DMS114 treated with DMSO at 0.1 percent for 48 hours (cell line): Measurements from ENCODE around the gene KCNQ1.

Source experiments
- DNase-seq: peaks from one replicate; lab custom pipeline; 2025; ENCODE audit not compliant: unreplicated experiment; lab: John Stamatoyannopoulos, UW

KCNQ1 gene

DNA sequence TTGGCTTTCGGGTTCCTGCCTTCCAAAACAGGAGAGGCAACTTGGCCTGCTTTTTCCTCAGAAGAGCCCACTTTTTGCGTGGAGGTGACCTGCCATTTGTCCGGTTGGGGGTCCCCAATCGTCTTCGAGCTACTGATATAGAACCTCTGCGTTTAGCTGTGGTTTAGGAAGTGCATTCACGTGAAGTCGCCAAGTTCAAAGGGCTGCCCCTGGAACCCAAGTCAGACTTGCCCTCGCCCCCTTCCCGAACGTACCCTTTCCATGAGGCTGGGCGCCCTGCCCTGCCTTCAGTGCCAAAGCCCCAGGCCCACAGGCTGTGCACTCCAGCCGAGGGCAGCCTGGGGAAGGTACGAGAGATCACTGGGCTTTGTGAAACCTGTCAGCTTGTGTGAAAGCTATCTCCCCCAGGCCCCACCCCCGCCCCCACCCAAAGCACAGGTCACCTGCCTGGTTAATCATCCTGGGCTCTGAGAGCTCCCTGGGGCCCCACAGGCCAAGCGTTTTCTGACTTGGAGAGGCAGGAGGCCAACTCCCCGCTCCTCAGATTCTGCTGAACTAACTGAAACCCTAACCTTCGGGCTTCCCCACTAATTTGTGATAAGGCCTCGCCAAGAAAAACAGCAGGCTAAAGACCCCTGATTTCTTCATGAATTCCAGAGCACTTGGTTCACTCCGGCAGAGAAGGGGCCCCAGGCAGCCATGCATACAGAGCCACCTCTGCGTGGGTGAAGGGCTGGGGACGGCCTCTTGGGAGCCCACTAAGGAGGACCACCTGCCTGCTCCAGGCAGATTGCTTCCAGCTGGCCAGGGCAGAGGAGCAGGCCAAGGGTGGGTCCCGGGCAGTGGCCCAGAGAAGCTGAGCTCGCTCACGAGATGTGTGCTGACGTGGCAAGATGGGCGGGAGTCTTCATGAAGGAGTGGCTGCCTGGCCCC, 280.8 kb downstream of the KCNQ1 start:
- no peak for DNase-seq

DNA sequence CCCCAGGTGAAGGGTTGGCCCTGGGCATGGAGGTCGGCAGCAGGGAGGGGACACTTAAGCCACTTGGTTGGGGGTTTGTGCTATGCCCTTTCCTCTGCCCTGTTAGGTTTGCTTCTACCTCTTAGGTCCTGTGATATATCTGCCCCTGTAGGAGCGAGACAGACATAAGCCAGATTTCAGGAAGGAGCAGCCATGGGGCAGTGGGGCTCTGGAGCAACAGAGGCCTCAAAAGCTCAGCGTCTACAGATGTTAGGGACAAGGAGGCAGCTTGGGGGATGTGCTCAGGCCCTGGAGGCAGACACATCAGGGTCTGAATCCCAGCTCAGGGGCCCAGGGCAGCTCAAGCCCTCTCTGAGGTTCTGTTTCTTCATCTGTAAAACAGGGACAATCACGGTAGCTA, 282.2 kb downstream of the KCNQ1 start:
- DNase-seq, result no peak

DNA sequence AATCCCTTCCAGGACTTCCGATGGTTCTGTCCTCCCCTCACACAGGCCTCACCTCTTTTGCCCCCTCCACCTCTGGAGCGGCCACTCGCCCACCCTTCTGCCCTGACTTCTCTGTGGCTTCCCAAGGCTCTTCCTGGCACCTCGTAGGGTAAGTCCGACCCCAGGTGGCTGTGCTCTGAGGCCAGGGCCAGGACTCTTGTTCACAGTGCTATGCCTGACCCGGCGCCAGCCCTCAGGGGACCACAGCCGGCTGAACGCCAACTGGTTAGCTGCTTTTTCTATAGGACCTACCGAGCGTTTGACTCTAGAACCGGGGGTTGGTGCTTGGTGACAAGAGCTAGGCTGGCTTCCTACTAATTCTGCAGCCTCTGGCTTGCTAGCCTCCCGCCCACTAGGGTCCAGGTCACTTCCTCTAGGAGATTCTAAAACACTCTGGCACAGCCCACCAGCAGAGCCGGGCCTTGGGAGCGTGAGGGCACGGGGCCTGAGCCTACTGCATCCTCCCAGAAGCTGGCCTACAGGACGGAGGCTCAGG, 283.4 kb downstream of the KCNQ1 start:
- DNase-seq, result no peak

DNA sequence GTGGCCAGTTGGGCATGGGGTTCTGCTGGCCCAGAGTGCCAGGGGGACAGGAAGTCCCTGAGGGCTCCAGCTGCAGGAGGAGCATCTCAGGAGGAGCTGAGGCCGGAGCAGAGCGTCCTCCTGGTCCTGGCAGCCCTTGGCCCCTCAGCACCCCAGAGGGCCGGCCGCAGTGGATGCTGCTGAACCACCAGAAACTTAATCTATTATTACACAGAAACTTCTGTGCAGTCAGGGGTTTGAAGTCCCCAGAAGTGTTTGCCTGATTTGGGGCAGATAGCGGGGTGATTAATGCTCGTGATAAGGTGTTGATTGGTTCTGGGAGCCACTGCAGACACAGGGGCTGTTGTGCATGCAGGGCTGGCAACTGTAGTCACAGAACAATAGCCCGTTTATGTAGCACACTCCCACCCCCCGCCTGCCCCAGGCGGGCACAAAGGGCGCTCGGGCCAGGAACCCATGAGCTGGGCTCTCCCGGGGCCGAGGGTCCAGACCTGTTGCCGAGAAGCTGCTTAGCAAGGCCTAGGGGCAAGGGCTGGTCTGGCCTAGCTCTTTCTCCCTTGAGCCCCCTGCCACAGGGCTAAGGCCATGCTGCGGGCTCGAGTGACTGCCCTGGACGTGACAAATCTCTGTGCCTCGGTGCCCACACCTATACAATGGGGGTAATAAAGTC, 284.0 kb downstream of the KCNQ1 start:
- no peak for DNase-seq

DNA sequence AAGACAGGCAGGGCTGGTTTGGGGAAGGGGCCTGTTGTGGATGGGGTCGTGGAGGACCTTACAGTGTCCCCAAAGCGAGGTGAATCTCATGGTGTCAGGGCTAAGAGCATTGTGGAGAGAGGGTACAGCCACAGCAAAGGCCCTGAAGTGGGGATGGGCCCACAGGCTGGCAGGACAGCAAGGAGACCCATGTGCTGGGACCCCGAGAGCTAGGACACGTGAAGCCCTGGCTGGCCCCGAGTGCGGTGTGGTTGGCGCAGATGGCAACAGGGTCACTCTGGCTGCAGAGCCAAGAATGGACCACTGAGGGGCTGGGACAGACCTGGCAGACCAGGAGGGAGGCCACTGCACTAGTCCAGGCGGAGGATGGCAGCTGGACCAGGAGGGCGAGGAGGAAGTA, 285.0 kb downstream of the KCNQ1 start:
- DNase-seq, result no peak

DNA sequence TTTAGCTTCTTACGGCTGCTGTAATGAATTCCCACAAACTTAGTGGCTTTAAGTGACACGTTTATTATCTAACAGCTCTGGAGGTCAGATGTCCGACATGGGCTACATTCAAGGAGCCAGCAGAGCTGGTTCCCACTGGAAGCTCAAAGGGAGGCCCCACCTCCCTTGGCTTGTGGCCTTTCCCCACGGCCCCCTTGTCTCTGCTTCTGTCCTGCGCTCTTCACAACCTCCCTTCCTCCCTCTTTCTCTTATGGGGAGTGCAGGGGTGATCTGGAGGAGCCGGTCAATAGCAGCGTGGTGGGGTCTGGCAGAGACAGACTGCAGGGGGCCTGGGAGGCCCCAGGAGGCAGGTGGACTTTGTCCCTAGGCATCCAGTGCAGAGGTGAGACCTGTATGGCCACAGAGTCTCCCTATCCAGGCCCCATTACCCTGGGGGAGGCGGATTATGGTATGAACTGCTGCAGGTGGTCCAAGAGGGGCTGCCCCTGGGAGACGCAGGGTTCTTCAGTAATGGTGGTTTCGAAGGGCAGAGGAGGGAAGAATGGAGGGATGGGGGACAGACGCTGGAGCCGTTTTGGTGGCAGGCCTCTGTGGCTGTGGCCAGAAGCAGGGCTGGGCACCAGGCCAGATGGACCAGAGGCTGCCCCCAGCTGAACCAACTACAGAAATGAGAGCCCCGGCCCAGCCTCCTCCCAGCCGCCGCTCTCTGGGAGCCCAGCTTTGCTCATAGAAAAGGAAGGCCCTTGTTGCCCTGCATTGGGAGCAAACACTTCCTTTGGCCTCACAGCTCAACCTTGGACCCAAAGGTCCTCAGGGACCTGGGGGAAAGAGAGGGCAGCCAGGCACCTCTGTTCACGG, 285.7 kb downstream of the KCNQ1 start:
- no peak for DNase-seq

DNA sequence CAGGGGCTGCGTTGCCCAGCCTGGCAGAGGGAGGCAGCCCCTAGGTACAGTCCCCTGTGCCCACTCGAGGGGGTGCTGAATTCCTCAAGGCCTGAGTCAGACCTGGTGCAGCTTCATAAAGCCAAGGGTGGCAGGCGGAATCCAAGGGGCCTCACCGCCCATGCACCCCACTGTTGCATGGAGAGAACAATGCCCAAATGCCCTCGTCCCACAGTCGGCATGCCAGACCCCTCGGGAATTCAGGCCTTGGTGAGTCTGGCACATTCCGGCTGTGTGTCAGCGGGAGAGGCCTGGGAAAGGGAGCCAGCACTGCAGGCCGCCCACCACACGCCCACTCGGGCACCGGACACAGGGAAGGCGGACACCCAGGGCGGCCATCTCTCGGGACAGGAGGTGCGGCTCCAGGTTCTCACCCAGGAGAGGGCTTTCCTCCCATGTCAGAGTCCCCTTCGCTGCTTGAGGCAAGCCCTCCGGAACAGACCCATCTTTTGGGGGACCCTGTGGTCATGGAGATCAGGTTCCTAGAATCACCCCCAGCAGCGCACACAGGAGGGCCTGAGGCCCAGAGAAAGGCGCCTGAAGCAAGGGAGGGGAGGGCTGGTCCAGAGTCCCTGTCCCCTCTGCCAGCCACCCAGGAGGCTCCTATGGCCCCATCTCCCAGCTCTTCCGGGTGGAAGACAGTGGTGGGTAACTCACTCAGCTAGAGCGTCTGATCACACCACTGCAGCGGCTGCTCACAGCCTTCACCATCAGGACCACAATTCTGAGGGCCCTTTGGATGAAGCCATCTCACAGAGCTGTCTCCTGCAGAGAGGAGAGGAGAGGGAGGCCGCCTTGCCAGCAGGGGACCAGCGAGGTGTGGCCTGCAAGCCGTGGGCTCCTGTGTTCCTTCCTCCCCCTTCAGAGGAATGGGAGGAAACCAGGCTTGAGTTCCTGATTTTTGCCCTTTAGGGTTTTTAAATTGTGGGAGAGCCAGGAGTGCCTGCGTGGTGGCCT, 286.6 kb downstream of the KCNQ1 start:
- DNase-seq, result no peak

DNA sequence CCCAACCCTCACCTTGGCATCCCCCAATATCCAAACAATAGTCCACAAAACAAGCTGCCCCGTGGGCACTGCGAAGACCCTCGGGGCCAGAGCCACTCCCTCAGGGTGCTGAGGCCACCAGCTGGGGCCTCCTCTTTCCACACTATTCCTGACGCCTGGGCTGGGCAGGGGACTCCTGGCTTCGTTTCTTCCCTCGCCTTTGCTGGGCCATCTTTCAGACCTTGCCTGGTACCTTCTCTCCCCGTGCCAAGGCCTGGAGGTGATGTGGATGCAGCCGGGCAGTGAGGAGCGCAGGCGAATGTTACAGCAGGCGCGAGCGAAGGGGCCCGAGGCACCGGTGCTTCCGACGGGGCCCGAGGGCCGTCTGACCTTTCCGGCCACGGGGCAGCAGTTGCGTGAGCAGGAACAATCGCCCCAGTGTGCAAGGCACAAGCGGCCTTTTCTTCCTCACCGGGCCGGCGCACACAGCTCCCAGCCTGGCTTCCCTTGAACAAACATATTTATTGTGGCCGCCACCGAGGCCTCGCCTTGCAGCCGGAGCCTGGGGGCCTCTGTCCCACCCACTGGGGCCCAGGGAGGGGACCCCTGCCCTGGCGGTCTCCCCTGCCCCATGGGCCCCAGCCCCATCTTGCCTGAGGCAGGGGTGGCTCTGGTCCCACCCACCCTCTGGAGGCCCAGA, 287.6 kb downstream of the KCNQ1 start:
- no peak for DNase-seq

DNA sequence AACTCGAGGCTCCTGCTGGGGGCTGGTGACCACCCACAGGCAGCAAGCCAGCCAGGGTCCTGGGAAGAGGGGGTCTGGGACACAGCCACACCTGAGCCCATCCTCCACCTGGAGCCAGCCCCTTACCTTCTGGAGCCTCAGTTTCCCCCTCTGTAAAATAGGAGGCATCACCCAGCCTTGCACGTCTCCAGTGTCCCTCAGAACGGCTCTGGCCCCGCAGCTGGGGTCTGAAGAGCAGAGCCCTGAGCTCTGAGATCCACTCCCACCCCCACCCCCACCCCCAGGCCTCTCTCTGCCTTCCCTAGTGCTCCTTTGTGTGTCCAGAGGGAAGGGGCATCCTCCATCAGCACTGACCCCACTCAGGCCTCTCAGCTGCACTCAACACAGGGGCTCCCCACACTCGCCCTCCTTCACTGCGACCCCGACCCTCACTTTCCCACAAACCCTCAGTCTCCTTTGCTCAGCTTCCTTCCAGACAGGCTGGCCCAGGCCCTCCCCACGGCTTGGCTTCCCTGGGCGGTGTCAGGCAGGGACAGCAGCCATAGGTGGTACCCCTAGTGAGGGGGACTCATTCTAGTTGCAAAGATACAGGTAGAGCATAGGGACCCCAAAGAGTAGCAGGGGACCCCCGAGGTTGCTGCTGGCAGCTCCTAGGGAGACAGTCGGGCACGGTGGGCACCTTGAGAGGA, 288.3 kb downstream of the KCNQ1 start:
- DNase-seq, result no peak

DNA sequence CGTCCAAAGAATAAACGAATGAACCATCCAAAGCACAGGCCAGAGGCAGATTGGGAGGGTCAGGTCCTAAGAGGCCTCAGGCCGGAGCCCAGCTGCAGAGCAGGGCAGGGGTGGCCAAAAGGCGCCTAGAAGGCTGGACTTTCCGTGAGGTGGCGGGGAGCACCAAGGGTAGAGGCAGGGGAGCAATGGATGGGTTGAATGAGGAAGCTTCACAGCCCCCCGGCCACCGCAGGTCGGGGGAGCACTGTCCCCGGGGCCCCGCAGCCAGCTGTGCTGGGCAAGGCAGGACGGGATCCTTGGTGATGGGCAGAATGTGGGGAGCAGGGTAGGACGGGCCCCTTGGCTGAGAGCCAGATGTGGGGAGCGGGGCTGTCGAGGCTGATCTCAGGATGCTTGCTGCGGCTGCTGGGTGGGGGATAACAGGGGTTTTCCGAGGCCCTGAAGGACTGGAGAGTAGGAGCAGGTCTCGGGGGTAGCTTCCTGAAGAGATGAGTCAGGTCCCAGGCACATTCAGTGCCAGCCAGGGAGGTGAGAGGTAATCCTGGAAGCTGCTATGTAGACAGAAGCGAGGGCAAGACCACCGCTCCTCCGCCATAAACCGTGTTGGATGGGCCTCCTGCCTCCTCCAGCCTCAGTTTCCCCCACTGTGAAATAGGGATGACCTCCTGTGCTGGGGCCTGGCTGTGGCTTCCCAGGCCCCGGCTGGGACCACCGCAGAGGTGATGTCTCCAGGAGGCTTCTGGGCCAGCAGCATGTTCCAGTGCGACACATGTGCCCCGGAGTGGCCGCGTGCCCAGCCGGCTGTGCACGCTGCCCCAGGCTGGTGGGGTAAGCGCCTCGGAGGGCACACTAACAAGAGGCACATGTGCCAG, 289.6 kb downstream of the KCNQ1 start:
- DNase-seq, result no peak

DNA sequence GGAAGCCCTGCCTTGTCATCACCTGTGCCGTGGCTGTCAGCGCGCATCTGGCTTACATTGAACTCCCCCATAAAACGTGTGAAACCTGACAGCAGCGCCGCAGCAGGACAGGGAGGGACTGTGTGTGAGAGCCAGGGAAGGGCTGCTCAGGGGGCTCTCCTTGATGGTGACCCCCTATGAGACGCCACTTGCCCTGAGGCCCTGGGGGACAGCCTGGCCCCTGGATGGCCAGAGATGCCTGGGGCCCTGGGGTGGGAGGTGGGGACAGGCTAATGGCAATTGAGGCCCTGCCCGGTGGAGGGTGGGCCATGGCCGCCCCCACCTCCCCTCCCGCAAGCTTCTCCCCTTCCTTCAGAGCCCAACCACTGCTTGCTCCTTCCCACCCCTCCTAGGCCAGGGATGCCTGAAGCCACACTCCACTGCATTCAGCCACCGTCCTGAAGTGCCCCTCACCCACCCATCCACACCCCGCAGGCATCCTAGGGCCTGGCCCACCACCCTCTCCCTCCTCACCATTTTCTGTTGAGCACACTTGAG, 290.3 kb downstream of the KCNQ1 start:
- DNase-seq, result no peak

DNA sequence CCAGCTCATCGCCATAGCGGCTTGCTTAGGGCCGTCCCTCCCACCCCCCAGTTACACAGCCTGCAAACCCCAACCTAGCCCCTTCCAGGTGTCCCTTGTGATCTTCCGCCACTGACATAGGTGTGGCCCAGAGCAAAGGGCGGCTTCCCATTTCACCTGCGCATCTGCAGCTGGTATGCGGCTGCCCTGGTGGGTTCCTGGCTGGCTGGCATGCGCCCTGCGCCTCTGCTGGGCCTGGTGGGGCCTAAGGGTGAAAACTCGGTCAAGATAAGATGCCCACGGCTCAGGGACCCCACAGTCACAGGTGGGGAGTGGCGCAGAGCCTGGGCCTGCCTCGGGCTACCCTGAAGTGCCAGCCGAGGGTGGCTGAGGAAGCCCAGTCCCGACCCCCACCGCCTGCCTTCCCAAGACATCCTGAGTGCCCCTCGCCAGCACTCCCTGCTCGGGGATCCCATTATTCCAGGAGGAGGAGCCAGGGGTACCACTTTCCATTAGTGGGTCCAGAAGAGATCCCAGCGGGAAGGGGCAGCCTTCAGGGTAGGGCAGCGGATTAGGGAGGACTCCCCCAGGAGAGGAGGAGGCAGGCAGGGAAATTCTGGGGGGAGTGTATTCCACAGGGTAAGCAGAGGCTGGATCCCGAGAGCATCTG, 291.9 kb downstream of the KCNQ1 start:
- no peak for DNase-seq

DNA sequence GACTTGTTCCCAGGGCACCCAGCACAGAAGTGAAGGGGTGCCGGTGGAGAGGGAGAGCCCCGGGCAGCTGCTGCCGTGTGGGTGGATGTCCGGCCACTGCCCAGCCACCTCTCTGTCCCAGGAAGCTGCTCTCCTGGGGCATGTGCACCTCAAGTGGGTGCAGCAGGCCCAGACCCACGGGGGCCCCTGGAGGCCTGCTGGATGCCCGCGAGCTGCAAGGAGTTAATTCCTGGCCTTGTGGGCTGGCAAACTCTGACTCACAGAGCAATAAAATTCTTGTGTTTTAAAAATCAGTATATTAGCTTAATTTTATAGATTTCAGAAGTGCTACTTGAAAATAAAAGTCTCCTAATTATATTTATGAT, 292.4 kb downstream of the KCNQ1 start:
- no peak for DNase-seq

DNA sequence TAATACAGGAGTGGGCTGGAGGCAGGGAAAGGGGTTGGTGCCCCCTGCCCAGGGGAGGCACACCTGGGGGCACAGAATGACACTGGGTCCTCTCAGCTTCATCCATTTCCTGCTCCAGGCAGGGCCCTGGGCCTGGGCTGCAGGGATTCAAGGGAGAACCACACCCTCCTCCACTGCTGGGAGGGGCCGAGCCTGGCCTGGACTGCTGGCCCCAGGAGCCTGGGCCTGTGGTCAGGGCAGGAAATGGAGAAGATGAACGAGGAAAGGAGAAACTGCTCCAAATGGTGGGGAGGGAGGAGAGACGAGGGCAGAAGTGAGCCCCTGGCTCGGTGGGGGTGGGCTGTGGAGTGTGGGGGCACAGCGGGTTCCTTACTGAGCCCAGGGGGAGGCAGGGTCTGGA, 293.1 kb downstream of the KCNQ1 start:
- no peak for DNase-seq

DNA sequence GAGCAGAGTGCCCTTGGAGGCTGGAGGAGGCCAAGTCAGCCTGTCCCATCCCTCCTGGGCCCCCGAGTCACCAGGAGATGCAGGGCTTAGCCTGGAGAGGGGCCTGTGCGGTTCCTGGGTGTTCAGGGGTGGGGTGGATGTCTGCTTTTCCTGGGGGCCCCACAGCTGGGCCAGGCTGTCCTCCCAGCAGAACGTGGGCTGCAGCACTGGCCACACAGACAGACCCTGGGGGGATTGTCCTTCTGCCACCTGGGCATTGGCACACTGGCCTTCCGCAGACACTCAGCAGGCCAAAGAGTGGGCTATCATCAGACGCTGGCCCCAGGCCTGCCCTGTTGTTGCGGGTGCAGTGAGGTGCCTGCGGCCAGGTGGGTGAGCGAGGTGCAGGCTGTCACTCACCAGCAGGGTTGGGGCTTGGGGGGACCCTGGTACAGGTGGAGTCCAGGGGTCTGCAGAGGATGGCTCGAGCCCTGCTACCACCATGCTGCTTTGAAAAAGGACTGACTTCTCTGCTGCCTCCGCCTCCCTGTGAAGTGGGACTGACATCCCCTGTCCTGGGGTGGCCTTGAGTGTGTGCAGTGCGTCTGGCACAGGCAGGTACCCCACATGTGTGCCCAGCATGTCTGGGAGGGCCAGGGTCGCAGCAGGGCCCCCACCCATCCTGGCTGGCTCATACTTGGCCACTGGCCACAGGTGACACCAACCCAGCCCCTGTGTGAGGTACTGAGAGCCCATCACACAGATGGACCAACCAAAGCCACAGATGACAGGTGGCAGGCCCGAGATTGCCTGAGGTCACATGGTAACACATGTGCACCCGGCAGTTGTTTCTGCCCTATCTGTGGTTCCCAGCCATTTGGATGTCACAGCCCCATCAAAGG, 294.0 kb downstream of the KCNQ1 start:
- no peak for DNase-seq

DNA sequence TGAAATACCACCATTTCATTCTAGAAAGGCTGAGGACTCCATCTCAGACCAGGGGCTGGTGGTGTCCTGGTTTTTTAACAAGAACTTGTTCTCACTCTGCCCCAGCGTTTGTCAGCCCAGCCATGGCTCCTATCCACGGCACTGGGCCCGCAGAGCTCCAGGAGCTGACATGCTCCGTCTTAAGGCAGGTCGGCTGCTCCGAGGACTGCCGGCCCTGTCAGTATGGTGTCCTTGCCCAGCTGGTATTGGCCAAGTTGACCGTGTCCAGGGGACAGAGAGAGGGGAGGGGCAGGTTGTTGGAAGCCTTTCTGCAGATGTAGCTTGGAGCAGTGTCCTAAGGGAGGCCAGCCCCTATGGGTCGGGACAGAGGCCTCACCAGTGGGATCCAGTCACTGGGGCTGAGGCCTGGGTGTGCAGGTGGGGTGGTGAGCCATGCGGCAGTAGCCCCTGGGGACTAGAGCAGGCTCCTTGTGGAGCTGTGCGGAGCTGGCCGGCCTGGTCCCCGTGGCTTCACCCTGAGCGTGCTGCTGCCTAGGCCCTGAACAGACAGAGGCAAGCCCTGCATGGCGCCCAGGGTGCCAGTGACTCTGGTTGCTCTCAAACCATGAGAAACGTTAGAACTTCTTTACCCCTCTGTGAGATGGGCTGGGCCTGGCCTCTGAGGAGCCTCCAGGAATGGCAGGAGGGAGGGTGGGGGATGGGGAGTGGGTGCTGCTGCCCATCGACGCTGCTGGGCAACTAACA, 294.9 kb downstream of the KCNQ1 start:
- DNase-seq, result no peak
